Endothelial cell of umbilical vein (primary cell): ENCODE data around the gene AK9. TPM values are rescaled to one million over a fixed set of nuclear protein-coding genes. Genes with fewer than 3 reads are reported as not detected.

Source experiments
- BruUV-seq: library from RNA; stranded (reverse); fragments of 400-500 nt; replicated peaks from 2 replicates; lab custom pipeline; 2021; lab: Mats Ljungman, UMichigan
- CTCF ChIA-PET: fragments of 300-600, 350-600 bp; sonication (Branson Sonifier 250); formaldehyde crosslinking; loops from one replicate; lab custom pipeline; 2021; ENCODE audit warnings: antibody characterized with exemption, inconsistent platforms; lab: Charles Lee
- POLR2A ChIA-PET: fragments of 300-600, 350-600 bp; sonication (Branson Sonifier 250); formaldehyde crosslinking; loops from one replicate; lab custom pipeline; 2021; ENCODE audit warnings: antibody characterized with exemption, inconsistent platforms; lab: Charles Lee
- DNase-seq: peaks from one replicate; pipeline ENCODE4 v3.0.0-alpha.2; 2011; ENCODE audit warnings: low read depth, low spot score
- FAIRE-seq: peaks from 2 replicates; lab custom pipeline; 2011; peaks lifted over from hg19 to GRCh38; lab: Jason Lieb, UNC
- H2AFZ ChIP-seq: 2 replicates; pipeline ENCODE4 v1.6.0; 2012; ENCODE audit warnings: low read depth, low read length, control low read depth, inconsistent platforms
- H3K27ac ChIP-seq: 2 replicates; pipeline ENCODE4 v1.5.1; 2011; ENCODE audit warnings: low read depth, mild to moderate bottlenecking, control low read depth, low read length, moderate library complexity; ENCODE audit not compliant: insufficient read depth
- H3K27me3 ChIP-seq, 2 experiments: 2 replicates each; pipeline versions ENCODE4 v1.6.0 to v1.6.1; 2011; ENCODE audit warnings: low read length in 2 of 2, mixed read lengths in 1 of 2; ENCODE audit not compliant: control insufficient read depth in 2 of 2, insufficient read depth in 2 of 2
- H3K36me3 ChIP-seq, 2 experiments: 2 replicates in 1 of 2; 3 replicates in 1 of 2; pipeline ENCODE4 v1.5.1; 2011; ENCODE audit warnings: low read length in 2 of 2, mild to moderate bottlenecking in 1 of 2, moderate library complexity in 1 of 2; ENCODE audit not compliant: control insufficient read depth in 2 of 2, insufficient read depth in 2 of 2; ENCODE audit errors: extremely low read depth in 1 of 2
- H3K4me1 ChIP-seq: 3 replicates; pipeline ENCODE4 v1.5.1; 2011; ENCODE audit warnings: mild to moderate bottlenecking, low read length; ENCODE audit not compliant: control insufficient read depth, insufficient read depth; ENCODE audit errors: extremely low read depth
- H3K4me2 ChIP-seq: 2 replicates; pipeline ENCODE4 v1.6.1; 2011; ENCODE audit warnings: low read length, control low read depth, mixed read lengths; ENCODE audit not compliant: insufficient read depth
- H3K4me3 ChIP-seq, 3 experiments: fragments of 200-600 bp in 1 of 3; sonication (generic), shearing (Covaris generic) in 1 of 3; replicated peaks in 1 of 3; 2 replicates each; pipeline ENCODE4 v1.5.1; 2011 to 2016; ENCODE audit warnings: control low read depth in 3 of 3, low read length in 3 of 3, mild to moderate bottlenecking in 2 of 3, inconsistent platforms in 1 of 3, low read depth in 1 of 3, moderate library complexity in 1 of 3; ENCODE audit not compliant: insufficient read depth in 1 of 3
- H3K79me2 ChIP-seq: 2 replicates; pipeline ENCODE4 v1.6.0; 2012; ENCODE audit warnings: low read length, inconsistent platforms; ENCODE audit not compliant: control insufficient read depth, insufficient read depth
- H3K9ac ChIP-seq: replicated peaks from 2 replicates; pipeline ENCODE3; 2011; ENCODE audit warnings: low read length, control low read depth; ENCODE audit not compliant: insufficient read depth; ENCODE audit errors: extremely low read depth
- H3K9me1 ChIP-seq: replicated peaks from 3 replicates; pipeline ENCODE4 v1.6.0; 2011; ENCODE audit warnings: mild to moderate bottlenecking, low read length; ENCODE audit not compliant: control insufficient read depth, insufficient read depth; ENCODE audit errors: extremely low read depth
- H3K9me3 ChIP-seq: replicated peaks from 2 replicates; pipeline ENCODE4 v1.5.1; 2012; ENCODE audit warnings: low read length, inconsistent platforms; ENCODE audit not compliant: control insufficient read depth, insufficient read depth
- H4K20me1 ChIP-seq: replicated peaks from 2 replicates; pipeline ENCODE3; 2011; ENCODE audit warnings: mild to moderate bottlenecking, low read length; ENCODE audit not compliant: control insufficient read depth, insufficient read depth; ENCODE audit errors: extremely low read depth
- CTCF ChIP-seq, 2 donors: IDR thresholded peaks; 1 replicate in 1 of 2; 2 replicates in 1 of 2; pipeline ENCODE4 v1.5.1; 2011; ENCODE audit warnings: low read length in 2 of 2, mild to moderate bottlenecking in 2 of 2, moderate library complexity in 2 of 2, control low read depth in 1 of 2, inconsistent platforms in 1 of 2, low read depth in 1 of 2; ENCODE audit not compliant: insufficient read depth in 1 of 2; ENCODE audit errors: extremely low read depth in 1 of 2
- EZH2 ChIP-seq: IDR thresholded peaks from 2 replicates; pipeline ENCODE4 v1.6.1; 2012; ENCODE audit warnings: borderline replicate concordance, low read depth, mild to moderate bottlenecking, moderate library complexity, low read length, inconsistent platforms; ENCODE audit not compliant: severe bottlenecking
- FOS ChIP-seq: IDR thresholded peaks from 2 replicates; pipeline ENCODE4 v1.6.1; 2011; ENCODE audit warnings: mild to moderate bottlenecking, low read length, moderate library complexity, borderline replicate concordance; ENCODE audit not compliant: insufficient read depth
- GATA2 ChIP-seq: IDR thresholded peaks from 2 replicates; pipeline ENCODE4 v1.7.0; 2011; ENCODE audit warnings: low read depth, mild to moderate bottlenecking, moderate library complexity, mixed read lengths, low read length; ENCODE audit not compliant: insufficient read length, insufficient read depth
- JUN ChIP-seq: IDR thresholded peaks from 2 replicates; pipeline ENCODE4 v1.6.1; 2011; ENCODE audit warnings: borderline replicate concordance, low read depth; ENCODE audit not compliant: insufficient read length, insufficient read depth
- MAX ChIP-seq: IDR thresholded peaks from 2 replicates; pipeline ENCODE4 v1.6.1; 2011; ENCODE audit not compliant: insufficient read depth, insufficient read length
- MYC ChIP-seq: IDR thresholded peaks from one replicate; pipeline ENCODE4 v1.6.1; 2011; ENCODE audit warnings: mild to moderate bottlenecking, low read depth, low read length
- POLR2A ChIP-seq: IDR thresholded peaks from 2 replicates; pipeline ENCODE4 v1.6.1; 2012; ENCODE audit warnings: low read depth, mild to moderate bottlenecking, control low read depth, low read length
- POLR2AphosphoS5 ChIP-seq: IDR thresholded peaks from 2 replicates; pipeline ENCODE4 v1.6.1; 2012; ENCODE audit warnings: low read depth, mild to moderate bottlenecking, control low read depth, low read length, moderate library complexity; ENCODE audit not compliant: insufficient read depth
- dilution Hi-C: fragments of 300-500 bp; cut with MboI; formaldehyde crosslinking; loops from one replicate; pipeline ENCODE4 v1.15.0; 2019; ENCODE audit warnings: low sequenced_read_pairs; ENCODE audit not compliant: extremely low pct_ligation_motif_present
- intact Hi-C: fragments of 100-400 bp; cut with micrococcal nuclease; formaldehyde crosslinking; loops from one replicate; pipeline ENCODE4 v1.10.0; 2022
- polyA plus RNA-seq, 4 experiments: library from polyadenylated mRNA; depleted of rRNA in 3 of 4; stranded (reverse) in 3 of 4; unstranded in 1 of 4; fragments of >200 nt; gene quantifications; 2 replicates each; pipeline versions ENCODE4 v1.2.1 to v1.2.3, GENCODE V29; 2011 to 2012; ENCODE audit warnings: missing spikeins in 1 of 4
- total RNA-seq: library from RNA; stranded (reverse); gene quantifications from 2 replicates; pipeline ENCODE4 v1.2.3, GENCODE V29; 2021

The AK9 gene
- total and polyA plus RNA-seq, 2 donors (not counting 3 experiments of a cell fraction or from before 2014, with no cell fraction given): 1.4 to 3.2 TPM

GRCh38 chr6:109695468-109695867, 4.5 kb upstream of the AK9 start:
- Histone ChIP-seq H3K27ac (no peak overlapping the region), H3K4me1 (peaks cover 5% of the 10 kb centered on the region), H3K9ac (no peak overlapping the region), H3K79me2 (no peaks in the 10 kb centered on the region), H4K20me1 (no peaks in the 10 kb centered on the region), H3K9me3 (no peaks in the 10 kb centered on the region), H2AFZ (no peak overlapping the region), H3K36me3 (no peaks in the 10 kb centered on the region), H3K9me1 (no peaks in the 10 kb centered on the region), H3K27me3 (no peaks in the 10 kb centered on the region), H3K4me3 (no peak overlapping the region), H3K4me2 (no peak overlapping the region)
- BruUV-seq: no TSS peak
- TF ChIP-seq EZH2 (no peak), CTCF (IDR thresholded peaks at IDR 0.05; ENCODE audit: extremely low read depth in 1 of 2, insufficient read depth in 1 of 2, low read depth in 1 of 2, low read length in 2 of 2) (peak in 1 of 2 donors; percentile 7)
- POLR2A ChIA-PET: no interaction called here
- dilution Hi-C loops (no loop called here), intact Hi-C loops (loop anchor here (10.0 kb wide), 2 partner anchors 311 to 511 kb away; partner anchors contain the start of gene CD164)
- DNase-seq: peak; percentile 26
- CTCF ChIA-PET: interaction anchor here (0.7 to 5.6 kb wide), 6 partner anchors 10 to 696 kb away, joined by 3 to 24 read pairs (median 4); no protein-coding TSS in a partner anchor
- FAIRE-seq: peak; percentile 18

- no peaks in the 10 kb centered on the region for H3K36me3 ChIP-seq
- no peak overlapping the region for H3K9ac ChIP-seq
- no peak overlapping the region for H3K4me3 ChIP-seq
- H3K4me1 ChIP-seq: peaks cover 5% of the 10 kb centered on the region
- DNase-seq: no peak
- ChIA-PET POLR2A (interaction anchor here (0.7 kb wide), 1 partner anchor 460 kb away, joined by 3 read pairs; no protein-coding TSS in a partner anchor), CTCF (interaction anchor here (1.0 to 5.6 kb wide), 4 partner anchors 11 to 347 kb away, joined by 4 to 24 read pairs (median 6); no protein-coding TSS in a partner anchor)
- no peaks in the 10 kb centered on the region for H3K9me3 ChIP-seq
- no peaks in the 10 kb centered on the region for H4K20me1 ChIP-seq
- no peaks in the 10 kb centered on the region for H3K27me3 ChIP-seq
- no peaks in the 10 kb centered on the region for H3K9me1 ChIP-seq
- H3K27ac ChIP-seq: no peak overlapping the region
- intact Hi-C loops (loop anchor here (10.0 kb wide), 2 partner anchors 308 to 508 kb away; partner anchors contain the start of gene CD164), dilution Hi-C loops (no loop called here)
- TF ChIP-seq POLR2AphosphoS5 (no peak), MAX (no peak), POLR2A (no peak), GATA2 (no peak), EZH2 (no peak), CTCF (IDR thresholded peaks at IDR 0.05; ENCODE audit: extremely low read depth in 1 of 2, insufficient read depth in 1 of 2, low read depth in 1 of 2, low read length in 2 of 2) (no peak), FOS (no peak), JUN (no peak), MYC (no peak)
- no TSS peak for BruUV-seq
- FAIRE-seq: no peak
- no peak overlapping the region for H3K4me2 ChIP-seq
- H2AFZ ChIP-seq: no peak overlapping the region
- H3K79me2 ChIP-seq: no peaks in the 10 kb centered on the region
These were observed 2.1 kb upstream of the AK9 start for GRCh38 chr6:109693111-109693510.
